22Rv1 (cell line): ENCODE results near the gene ATP6V0D1.
A peak's percentile ranks its signal among the peaks of the same experiment; 100 is the strongest.

Experiments used
- H3K27ac ChIP-seq: fragments of 450-650 bp; 2 replicates; pipeline ENCODE4 v1.5.1; 2017
- ZFX ChIP-seq: fragments of 450-650 bp; IDR thresholded peaks from 2 replicates; pipeline ENCODE4 v1.6.1; 2017; ENCODE audit warnings: antibody characterized with exemption, borderline replicate concordance
- TF ChIP-seq, protein P1 (sequence below): fragments of 450-650 bp; IDR thresholded peaks from 2 replicates; pipeline ENCODE4 v1.5.1; 2017; ENCODE audit warnings: mild to moderate bottlenecking

Gene ATP6V0D1

DNA sequence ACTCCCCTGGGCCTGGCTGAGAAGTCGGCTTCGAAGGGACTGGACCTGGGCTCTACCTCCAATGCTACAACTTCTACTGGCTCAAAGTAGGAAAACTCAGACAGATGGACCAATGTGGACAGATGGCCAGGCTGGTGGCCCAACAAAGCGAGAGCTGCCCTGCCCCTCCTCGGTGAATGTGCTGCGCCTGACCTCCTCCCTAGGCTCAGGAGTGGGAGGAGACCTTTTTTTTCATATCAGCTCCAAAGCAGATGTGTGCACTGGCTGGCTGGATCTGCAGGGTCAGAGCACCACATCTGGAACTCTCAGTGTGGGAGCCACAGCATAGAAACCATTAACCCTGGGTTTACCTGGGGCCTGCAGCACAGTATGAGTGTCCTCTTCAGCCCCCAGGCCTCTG, 20.8 kb downstream of the ATP6V0D1 start:
- peak overlapping the region; percentile 8; the same call in 1 of the 2 replicates for H3K27ac ChIP-seq
- TF ChIP-seq ZFX: no peak
- TF ChIP-seq, protein P1, sequence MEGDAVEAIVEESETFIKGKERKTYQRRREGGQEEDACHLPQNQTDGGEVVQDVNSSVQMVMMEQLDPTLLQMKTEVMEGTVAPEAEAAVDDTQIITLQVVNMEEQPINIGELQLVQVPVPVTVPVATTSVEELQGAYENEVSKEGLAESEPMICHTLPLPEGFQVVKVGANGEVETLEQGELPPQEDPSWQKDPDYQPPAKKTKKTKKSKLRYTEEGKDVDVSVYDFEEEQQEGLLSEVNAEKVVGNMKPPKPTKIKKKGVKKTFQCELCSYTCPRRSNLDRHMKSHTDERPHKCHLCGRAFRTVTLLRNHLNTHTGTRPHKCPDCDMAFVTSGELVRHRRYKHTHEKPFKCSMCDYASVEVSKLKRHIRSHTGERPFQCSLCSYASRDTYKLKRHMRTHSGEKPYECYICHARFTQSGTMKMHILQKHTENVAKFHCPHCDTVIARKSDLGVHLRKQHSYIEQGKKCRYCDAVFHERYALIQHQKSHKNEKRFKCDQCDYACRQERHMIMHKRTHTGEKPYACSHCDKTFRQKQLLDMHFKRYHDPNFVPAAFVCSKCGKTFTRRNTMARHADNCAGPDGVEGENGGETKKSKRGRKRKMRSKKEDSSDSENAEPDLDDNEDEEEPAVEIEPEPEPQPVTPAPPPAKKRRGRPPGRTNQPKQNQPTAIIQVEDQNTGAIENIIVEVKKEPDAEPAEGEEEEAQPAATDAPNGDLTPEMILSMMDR: no peak

DNA sequence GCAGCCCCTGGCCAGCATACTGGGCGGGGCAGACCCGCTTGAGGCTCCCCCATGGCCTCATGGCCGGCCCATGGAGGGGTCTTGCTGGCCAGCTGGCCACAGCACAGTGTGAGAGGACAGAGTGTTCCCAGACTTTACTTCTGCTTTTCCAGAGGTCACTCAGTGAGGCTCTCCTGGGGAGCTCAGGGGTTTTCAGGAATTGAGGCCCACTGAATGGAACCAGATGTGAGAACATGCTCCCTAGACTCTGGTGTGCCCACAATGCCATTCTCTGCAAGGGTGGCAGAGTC, 21.2 kb downstream of the ATP6V0D1 start:
- no peak for TF ChIP-seq ZFX
- TF ChIP-seq, protein P1: no peak
- H3K27ac ChIP-seq: peak overlapping the region; percentile 8; the same call in 1 of the 2 replicates

DNA sequence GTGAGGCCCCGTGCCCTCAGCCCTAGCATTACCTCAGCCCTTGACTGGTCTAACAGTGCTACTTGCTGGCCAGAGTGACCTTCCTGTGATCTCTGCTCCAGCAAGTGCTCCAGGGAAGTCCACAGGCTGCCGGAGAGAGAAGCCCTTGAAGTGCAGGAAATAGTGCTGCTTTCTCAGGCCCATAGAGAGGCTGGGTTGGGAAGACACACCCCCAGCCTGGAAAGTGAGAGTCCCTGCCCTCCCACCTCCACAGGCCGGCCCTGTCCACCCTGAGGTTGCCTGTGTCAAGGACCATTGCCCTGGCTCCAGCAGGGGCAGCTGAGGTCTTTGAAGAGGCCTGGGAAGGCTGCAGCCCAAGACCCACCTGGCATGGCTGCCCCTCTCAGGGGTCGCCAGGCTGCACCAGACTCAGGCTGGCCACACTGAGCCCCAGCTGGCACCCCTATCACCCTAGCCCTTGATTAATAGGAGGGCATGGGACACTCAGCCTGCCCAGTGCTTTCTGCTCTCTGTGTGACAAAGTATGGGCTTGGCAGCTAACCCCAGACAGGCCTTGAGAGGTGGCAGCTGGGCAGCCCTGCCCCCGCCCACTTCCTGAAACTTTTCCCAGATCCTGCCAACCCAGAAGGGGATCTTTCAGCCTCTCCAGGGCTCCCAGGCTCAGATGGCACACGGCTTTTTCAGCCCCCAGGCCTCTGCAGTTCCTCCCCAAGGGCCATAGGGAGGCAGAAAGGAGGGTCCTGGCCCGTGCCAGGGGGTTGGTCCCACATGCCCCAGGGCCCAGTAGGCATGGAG, 21.7 kb downstream of the ATP6V0D1 start:
- H3K27ac ChIP-seq: peak overlapping the region; percentile 8; the same call in 1 of the 2 replicates
- TF ChIP-seq ZFX: no peak
- TF ChIP-seq, protein P1: no peak

DNA sequence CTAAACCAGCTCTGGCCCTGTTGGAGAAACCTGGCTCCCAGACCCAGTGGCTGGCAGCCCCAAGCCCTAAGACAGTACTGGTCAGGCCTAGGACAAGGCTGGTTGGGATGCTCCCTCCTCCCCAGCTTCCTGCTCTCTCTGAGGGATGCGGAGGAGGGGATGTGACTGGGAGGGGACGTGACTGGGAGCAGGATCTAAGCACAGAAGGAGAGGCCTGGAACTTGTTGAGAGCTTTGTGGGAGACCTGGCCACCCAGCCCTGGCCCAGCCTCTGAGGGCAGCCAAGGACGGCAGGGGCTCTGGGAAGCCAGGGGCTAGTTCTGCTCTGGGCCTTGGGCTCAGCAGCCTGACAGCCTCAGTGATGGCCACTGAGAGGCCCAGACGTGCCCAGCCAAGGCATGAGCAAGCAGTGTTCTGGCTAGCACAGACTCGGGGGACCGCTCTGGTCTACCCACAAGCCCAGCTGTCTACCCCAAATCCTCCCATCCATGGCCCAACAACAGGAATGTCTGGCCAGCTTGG, 22.8 kb downstream of the ATP6V0D1 start:
- TF ChIP-seq ZFX: no peak
- TF ChIP-seq, protein P1: no peak
- no peak overlapping the region for H3K27ac ChIP-seq

DNA sequence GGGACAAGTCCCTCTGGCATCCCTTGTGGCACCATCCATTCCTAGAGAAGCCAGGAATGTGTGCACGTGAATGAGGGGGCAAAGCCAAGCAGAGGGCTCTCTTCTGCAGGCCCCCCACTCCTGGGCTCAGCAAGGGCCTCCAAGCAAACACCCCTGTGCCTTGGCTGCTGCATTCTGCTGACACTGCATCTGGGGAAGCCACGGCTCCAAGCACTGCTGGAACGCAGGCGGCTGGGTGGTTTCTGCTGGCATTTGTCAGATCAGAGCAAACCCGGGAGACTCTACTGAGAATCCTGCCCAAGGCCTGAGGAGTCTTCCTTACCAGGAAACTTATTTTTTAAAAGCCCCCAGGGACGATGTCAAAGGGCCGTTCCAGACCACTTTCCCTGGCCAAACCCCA, 23.3 kb downstream of the ATP6V0D1 start:
- no peak overlapping the region for H3K27ac ChIP-seq
- no peak for TF ChIP-seq ZFX
- TF ChIP-seq, protein P1: no peak

DNA sequence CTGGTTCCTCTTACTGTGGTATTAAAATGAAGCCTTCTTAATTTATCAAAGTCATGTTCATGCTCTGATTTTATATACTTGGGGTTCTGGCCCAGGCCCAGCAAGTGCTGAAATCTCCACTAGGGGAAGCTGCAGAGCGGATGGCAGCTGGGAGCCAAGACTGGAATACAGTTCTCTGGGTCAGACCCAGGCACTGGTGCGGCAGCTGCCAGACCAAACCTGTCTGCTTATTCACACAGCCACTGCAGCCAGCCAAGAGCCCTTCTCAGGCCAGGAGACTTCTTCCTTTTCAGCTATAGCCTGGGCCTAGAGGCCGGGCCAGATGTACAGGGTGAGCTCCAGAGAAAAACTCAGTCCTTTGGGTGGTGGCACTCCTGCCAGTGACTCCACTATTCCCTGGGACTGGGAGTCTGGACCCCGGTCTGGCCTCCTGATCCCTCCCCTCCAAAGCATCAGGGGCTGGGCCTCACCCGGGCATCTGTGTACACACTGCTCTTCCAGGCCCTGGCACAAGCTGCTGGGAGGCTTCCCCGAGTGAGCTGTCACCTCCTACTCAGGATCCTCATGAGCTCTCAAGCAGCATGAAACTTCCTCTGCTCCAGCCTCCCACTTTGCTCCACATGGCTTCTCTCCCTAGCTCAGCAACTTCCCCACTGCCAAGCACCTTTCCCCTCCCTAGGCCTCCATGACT, 24.4 kb downstream of the ATP6V0D1 start:
- no peak for TF ChIP-seq ZFX
- TF ChIP-seq, protein P1: peak; percentile 28
- H3K27ac ChIP-seq: no peak overlapping the region

DNA sequence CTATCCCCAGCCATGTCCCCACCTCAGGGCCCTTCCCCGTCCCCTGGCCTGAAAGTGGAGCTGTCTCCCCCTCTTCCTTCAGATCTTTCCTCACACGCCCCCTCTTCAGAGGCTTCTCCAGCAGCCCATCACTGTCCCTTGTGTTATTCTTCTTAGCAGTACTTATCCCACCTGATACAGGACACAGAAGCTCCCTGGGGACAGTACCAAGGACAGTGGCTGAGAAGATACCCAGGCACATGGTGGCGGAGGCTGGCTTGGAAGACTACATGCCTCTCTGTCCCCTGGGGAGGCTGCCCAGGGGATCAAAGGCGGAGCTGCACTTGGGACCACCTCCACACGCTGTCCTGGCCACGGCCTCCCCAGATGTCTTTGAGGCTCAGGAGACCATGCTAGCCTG, 26.1 kb downstream of the ATP6V0D1 start:
- H3K27ac ChIP-seq: no peak overlapping the region
- TF ChIP-seq ZFX: no peak
- TF ChIP-seq, protein P1: no peak
